ENCODE data around the gene ADD1. TPM values are rescaled to one million over a fixed set of nuclear protein-coding genes. Genes with fewer than 3 reads are reported as not detected.
"Not testable (repeated sequence)": the region's sequence is repeated elsewhere in the genome, so short reads cannot be mapped to it uniquely, and the experiment has no call there.

The ADD1 gene
- total and polyA plus RNA-seq, 2 donors = 224 to 277 TPM

DNA sequence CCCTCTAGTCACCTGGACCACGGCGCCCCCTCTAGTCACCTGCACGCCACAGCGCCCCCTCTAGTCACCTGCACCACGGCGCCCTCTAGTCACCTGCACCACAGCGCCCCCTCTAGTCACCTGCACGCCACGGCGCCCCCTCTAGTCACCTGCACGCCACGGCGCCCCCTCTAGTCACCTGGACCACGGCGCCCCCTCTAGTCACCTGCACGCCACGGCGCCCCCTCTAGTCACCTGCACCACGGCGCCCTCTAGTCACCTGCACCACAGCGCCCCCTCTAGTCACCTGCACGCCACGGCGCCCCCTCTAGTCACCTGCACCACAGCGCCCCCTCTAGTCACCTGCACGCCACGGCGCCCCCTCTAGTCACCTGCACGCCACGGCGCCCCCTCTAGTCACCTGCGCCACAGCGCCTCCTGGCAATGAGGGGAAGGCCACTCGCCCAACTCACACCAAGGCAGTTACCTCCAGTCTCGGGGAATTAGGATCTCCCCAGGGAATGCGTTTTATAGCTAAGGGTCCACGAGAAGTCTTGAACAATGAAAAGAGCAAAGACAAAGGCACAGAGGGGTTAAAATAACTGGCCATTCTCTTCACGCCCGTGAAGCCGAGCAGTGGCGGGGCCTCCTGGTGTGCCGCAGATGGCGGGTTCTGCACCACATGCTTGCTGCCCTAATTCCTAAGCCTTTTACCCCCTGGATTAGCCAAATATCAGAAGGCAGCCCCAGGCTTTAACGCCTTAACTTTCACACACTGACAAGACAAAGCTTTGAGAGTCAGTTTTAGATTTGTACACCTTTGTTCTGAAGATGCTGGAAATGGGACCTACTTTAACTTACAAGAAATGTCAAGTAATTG lies 111.8 kb downstream of the ADD1 start:
- H3K36me3 ChIP-seq (ENCODE audit: insufficient read depth); H3K4me3 ChIP-seq (ENCODE audit: low read depth, low read length); DNase-seq (ENCODE audit: extremely low spot score); H3K4me1 ChIP-seq (ENCODE audit: insufficient read depth); H3K27ac ChIP-seq (ENCODE audit: low read depth): not testable (repeated sequence)
- 95% methylated on average over 41 of the region's 44 CpGs for WGBS

DNA sequence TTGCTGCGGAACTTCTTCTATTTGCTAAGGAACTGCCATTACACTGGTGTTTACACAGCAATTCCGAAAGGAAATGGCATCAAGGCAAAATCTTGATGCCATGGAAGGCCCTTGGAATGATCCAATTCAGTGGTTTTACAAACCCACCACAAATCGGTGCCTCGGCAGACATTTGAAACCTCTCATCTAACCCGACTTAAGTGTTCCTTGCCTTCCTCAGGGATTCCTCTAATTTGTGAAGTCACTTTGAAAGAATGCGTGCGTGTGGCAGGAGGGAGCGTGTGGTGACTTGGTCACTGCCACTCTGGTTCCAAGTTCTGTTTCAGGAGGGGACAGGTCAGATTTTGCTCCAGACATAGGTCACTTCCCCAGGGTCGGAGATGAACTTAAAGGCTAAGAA lies 114.8 kb downstream of the ADD1 start:
- WGBS = 66% methylated on average over 9 of the region's 9 CpGs
- DNase-seq (ENCODE audit: extremely low spot score) = no peak
- Histone ChIP-seq H3K27ac (ENCODE audit: low read depth) (no peak overlapping the region), H3K4me1 (ENCODE audit: insufficient read depth) (no peaks in the 10 kb centered on the region), H3K4me3 (ENCODE audit: low read depth, low read length) (no peak overlapping the region), H3K36me3 (ENCODE audit: insufficient read depth) (no peaks in the 10 kb centered on the region)

GRCh38 chr4:2960450-2960849 lies 116.8 kb downstream of the ADD1 start:
- H3K4me1 ChIP-seq (ENCODE audit: insufficient read depth); H3K27ac ChIP-seq (ENCODE audit: low read depth); DNase-seq (ENCODE audit: extremely low spot score); H3K4me3 ChIP-seq (ENCODE audit: low read depth, low read length); H3K36me3 ChIP-seq (ENCODE audit: insufficient read depth): not testable (repeated sequence)
- WGBS = 83% methylated on average over 4 of the region's 4 CpGs

DNA sequence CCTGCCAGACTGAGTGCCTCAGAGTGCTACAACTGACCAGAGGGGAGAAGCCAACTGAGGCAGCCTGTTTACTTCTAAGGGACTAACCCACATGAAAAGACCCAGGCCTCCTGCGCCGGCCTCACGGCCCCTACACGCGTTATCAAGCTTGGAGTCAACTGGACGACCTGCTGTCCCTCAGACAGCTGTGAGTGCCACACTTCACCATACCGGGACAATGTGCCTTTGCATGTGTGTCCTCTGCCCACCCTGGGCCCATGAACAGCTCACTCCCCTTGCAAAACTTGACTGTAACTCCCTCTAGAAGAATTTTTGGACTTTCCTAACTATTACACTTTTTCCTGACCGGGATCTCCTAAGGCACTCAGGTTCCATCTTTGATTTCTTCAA lies 117.8 kb downstream of the ADD1 start:
- no peak overlapping the region for H3K27ac ChIP-seq (ENCODE audit: low read depth)
- no peak for DNase-seq (ENCODE audit: extremely low spot score)
- no peaks in the 10 kb centered on the region for H3K36me3 ChIP-seq (ENCODE audit: insufficient read depth)
- 64% methylated on average over 8 of the region's 8 CpGs for WGBS
- H3K4me1 ChIP-seq (ENCODE audit: insufficient read depth) = no peaks in the 10 kb centered on the region
- no peak overlapping the region for H3K4me3 ChIP-seq (ENCODE audit: low read depth, low read length)

DNA sequence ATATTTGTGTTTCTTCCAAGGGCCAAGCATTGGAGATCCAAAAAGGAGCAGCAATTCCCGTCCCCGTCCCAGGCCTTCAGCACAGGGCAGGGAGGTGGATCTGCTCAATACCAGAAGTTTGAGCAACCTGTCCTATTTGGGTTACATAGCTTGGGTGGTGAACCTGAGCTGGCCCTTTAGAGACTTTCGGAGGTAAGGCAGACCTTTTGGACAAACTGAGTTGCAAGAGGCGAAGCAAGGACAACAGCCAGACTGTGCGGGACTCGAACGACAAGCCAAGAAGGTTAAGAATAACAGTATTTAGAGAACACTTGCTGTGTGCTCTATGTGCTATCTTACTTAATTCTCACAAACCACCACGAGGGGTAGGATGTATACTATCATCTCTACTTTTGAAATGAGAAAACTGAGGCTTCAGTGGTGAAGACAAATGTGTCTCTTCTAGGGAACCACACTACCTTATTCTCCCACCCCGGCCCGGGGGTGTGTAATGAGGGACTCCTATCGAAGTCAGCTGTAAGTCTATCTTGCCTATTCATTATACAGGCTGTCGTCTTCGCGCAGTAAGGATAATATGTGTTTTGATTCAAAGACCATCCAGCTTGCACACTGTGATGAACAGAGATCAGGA lies 118.3 kb downstream of the ADD1 start:
- H3K4me1 ChIP-seq (ENCODE audit: insufficient read depth) = no peaks in the 10 kb centered on the region
- 41% methylated on average over 14 of the region's 14 CpGs for WGBS
- H3K4me3 ChIP-seq (ENCODE audit: low read depth, low read length) = peak overlapping the region; percentile 89
- DNase-seq (ENCODE audit: extremely low spot score) = no peak
- H3K27ac ChIP-seq (ENCODE audit: low read depth) = no peak overlapping the region
- H3K36me3 ChIP-seq (ENCODE audit: insufficient read depth) = no peaks in the 10 kb centered on the region

DNA sequence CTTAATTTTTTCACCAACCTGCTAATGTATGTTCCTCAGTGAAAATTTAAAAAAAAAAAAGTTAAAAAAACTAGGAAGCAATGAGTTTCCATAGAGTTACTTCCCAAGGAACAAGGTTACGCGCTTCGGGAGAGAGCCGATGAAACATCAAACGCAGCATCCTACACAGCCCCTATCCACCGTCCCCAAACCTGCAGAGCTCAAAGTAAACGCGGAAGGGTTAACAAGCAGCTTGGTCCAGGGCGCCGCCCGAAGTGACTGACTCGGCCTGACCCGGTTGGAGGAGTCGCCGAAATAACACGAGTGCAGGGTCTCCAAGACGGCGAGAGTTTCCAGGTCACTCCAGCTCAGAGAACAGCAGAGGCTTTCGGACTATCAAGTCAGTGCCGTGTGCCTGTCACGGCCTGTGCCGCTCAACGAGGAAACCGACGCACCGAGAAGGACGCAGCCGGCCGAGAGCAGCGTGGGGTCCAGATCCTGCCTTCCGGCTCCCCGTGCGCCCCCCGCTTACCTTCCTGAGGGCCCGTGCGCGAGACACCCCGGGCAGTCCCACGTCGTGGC lies 119.0 kb downstream of the ADD1 start:
- H3K4me1 ChIP-seq (ENCODE audit: insufficient read depth) = no peaks in the 10 kb centered on the region
- no peak for DNase-seq (ENCODE audit: extremely low spot score)

DNA sequence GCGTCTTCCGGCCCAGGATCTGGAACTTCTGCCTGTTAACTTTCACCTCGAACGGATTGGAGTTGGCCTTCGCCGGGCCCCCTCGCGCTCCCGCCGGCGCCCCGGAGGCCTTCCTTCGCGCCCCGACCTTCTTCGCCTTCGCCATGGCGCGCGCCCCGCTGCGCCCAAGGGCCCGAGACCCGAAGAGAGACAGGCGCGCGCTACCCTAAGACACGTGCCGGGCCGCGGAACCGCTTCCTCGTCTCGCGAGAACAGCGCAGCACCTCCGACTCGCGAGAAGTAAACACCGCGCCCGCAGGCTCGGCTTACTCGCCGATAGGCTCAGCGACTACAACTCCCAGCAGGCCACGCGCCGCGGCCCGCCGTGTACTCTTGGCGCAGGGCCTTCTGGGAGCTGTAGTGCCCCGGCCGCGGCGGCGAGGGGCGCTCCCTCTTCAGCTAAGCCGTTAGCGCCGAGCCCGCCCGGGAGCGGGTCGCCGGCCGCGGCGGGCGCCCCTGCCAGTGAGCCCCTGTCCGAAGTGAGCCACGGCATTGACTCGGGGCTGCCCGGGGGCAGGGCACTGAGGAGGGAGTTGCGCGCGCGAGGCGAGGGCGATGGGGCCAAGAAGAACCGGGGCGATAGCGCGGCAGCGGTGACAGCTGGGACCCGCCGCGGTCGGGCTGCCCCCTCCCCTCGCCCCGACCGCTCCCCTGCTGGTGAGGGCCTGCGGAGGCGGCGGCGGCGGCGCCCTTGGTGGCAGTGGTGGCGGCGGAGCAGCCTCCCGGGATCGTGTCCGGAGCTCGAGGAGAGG lies 119.7 kb downstream of the ADD1 start, which contains the start of the genes GRK4 and NOP14:
TSS of gene GRK4 (plus strand) at position 397 of the 791 bp plus-strand sequence. CDS start 500 bp downstream, outside the sequence.
TSS of gene NOP14 (minus strand) at position 232 of the 791 bp plus-strand sequence. CDS start at position 145, 87 bp downstream.
- Histone ChIP-seq H3K4me3 (ENCODE audit: low read depth, low read length) (peak within 1 kb of the TSS; percentile 89), H3K4me1 (ENCODE audit: insufficient read depth) (no peaks in the 10 kb centered on the region), H3K36me3 (ENCODE audit: insufficient read depth) (no peaks in the 10 kb centered on the region), H3K27ac (ENCODE audit: low read depth) (peak within 1 kb of the TSS; percentile 79)
- peak; percentile 92 for DNase-seq (ENCODE audit: extremely low spot score)
- under 1% methylated on average over 102 of the region's 105 CpGs for WGBS

More for the DNA sequence above, 119.0 kb downstream of the ADD1 start:
- WGBS = under 1% methylated on average over 40 of the region's 40 CpGs
- peak overlapping the region; percentile 79 for H3K27ac ChIP-seq (ENCODE audit: low read depth)
- H3K4me3 ChIP-seq (ENCODE audit: low read depth, low read length) = peak overlapping the region; percentile 89
- H3K36me3 ChIP-seq (ENCODE audit: insufficient read depth) = no peaks in the 10 kb centered on the region

GRCh38 chr4:2963966-2964471 lies 120.4 kb downstream of the ADD1 start:
- Histone ChIP-seq H3K27ac (ENCODE audit: low read depth) (no peak overlapping the region), H3K4me3 (ENCODE audit: low read depth, low read length) (peak overlapping the region; percentile 89), H3K36me3 (ENCODE audit: insufficient read depth) (no peaks in the 10 kb centered on the region), H3K4me1 (ENCODE audit: insufficient read depth) (no peaks in the 10 kb centered on the region)
- under 1% methylated on average over 38 of the region's 38 CpGs for WGBS
- no peak for DNase-seq (ENCODE audit: extremely low spot score)

GRCh38 chr4:2964706-2965258 lies 121.1 kb downstream of the ADD1 start:
- no peak overlapping the region for H3K4me3 ChIP-seq (ENCODE audit: low read depth, low read length)
- no peak for DNase-seq (ENCODE audit: extremely low spot score)
- H3K36me3 ChIP-seq (ENCODE audit: insufficient read depth) = no peaks in the 10 kb centered on the region
- no peak overlapping the region for H3K27ac ChIP-seq (ENCODE audit: low read depth)
- no peaks in the 10 kb centered on the region for H3K4me1 ChIP-seq (ENCODE audit: insufficient read depth)
- WGBS = 52% methylated on average over 5 of the region's 5 CpGs

DNA sequence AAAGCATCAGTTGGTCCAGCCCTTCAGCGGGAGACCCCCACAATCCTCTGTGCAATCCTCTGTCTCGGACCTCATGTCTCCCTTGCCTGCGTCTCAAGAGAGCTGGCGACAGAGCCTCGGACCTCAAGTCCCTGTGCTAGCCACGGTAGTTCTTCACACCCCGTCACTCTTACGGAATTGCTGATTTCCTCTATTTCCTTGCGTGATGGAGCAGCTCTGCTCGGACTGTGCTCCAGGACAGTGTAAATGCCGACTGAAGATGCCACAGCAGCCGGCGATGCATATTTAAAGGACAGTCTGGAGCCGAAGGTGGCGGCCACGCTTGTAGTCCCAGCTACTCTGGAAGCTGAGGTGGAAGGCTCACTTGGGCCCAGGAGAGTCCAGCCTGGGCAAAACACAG lies 121.6 kb downstream of the ADD1 start:
- 92% methylated on average over 16 of the region's 16 CpGs for WGBS
- H3K4me1 ChIP-seq (ENCODE audit: insufficient read depth) = no peaks in the 10 kb centered on the region
- no peak for DNase-seq (ENCODE audit: extremely low spot score)
- H3K27ac ChIP-seq (ENCODE audit: low read depth) = no peak overlapping the region
- H3K36me3 ChIP-seq (ENCODE audit: insufficient read depth) = no peaks in the 10 kb centered on the region
- H3K4me3 ChIP-seq (ENCODE audit: low read depth, low read length) = no peak overlapping the region

GRCh38 chr4:2968381-2968780 lies 124.7 kb downstream of the ADD1 start:
- Histone ChIP-seq H3K27ac (ENCODE audit: low read depth) (no peak overlapping the region), H3K4me1 (ENCODE audit: insufficient read depth) (no peaks in the 10 kb centered on the region), H3K36me3 (ENCODE audit: insufficient read depth) (no peaks in the 10 kb centered on the region), H3K4me3 (ENCODE audit: low read depth, low read length) (no peak overlapping the region)
- no peak for DNase-seq (ENCODE audit: extremely low spot score)
- WGBS = 73% methylated on average over 3 of the region's 3 CpGs

- H3K4me1 ChIP-seq (ENCODE audit: insufficient read depth) = no peaks in the 10 kb centered on the region
- no peaks in the 10 kb centered on the region for H3K36me3 ChIP-seq (ENCODE audit: insufficient read depth)
Observed at GRCh38 chr4:2971275-2971674, 127.6 kb downstream of the ADD1 start.

More at GRCh38 chr4:2971275-2971674, 127.6 kb downstream of the ADD1 start:
- no peak overlapping the region for H3K27ac ChIP-seq (ENCODE audit: low read depth)
- H3K4me3 ChIP-seq (ENCODE audit: low read depth, low read length) = no peak overlapping the region
- DNase-seq (ENCODE audit: extremely low spot score) = no peak
- WGBS = 90% methylated on average over 3 of the region's 3 CpGs
